Measurements from ENCODE around the gene KIAA0753. TPM values are rescaled to one million over a fixed set of nuclear protein-coding genes. Genes with fewer than 3 reads are reported as not detected.

KIAA0753 gene
- total and polyA plus RNA-seq, 10 of the 15 experiments (the other 5 are each of a cell fraction or from before 2014, with no cell fraction given): 2.2 to 15.2 (median 7.7) TPM

DNA sequence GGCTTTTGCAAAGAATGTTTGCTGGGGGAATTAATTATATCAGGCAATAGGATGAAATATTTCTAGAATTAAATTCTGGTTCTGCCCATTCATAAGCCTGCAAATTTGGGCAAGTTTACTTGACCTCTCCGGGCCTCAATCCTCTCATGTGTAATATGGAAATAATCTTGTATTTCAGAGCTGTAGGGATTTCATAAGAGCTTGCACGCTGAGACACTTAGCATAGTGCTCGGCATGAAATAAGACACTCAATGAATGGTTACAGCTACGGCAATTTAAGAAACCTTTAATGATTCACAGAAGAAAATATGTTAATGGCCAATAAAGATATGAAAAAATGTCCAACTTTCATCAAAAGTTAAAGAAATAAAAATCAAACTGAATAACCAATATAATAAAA is 43.6 kb downstream of the KIAA0753 start:
- Histone ChIP-seq H3K79me2 (ENCODE audit: control insufficient read depth, insufficient read depth, low read length) (no peaks in the 10 kb centered on the region), H3K9me3 (replicated peaks; ENCODE audit: control insufficient read depth, insufficient read depth, low read length) (no peaks in the 10 kb centered on the region), H3K27me3 (replicated peaks in 1 of 2; ENCODE audit: control insufficient read depth in 2 of 2, insufficient read depth in 2 of 2, low read length in 1 of 2) (no peaks in the 10 kb centered on the region), H3K27ac (ENCODE audit: control insufficient read depth, insufficient read depth) (no peak overlapping the region), H3K4me2 (ENCODE audit: control insufficient read depth, insufficient read depth) (no peak overlapping the region), H2AFZ (ENCODE audit: control insufficient read depth, low read depth, low read length) (no peak overlapping the region), H3K4me1 (ENCODE audit: control insufficient read depth, insufficient read depth, low read length) (no peaks in the 10 kb centered on the region), H3K9ac (ENCODE audit: control insufficient read depth, insufficient read depth, low read length) (no peak overlapping the region), H3K36me3 (ENCODE audit: control insufficient read depth in 2 of 2, insufficient read depth in 2 of 2, low read length in 1 of 2) (peaks cover 0 to 18% of the 10 kb centered on the region in 2 experiments), H4K20me1 (ENCODE audit: control insufficient read depth, insufficient read depth) (no peaks in the 10 kb centered on the region), H3K4me3 (no peak overlapping the region)
- ChIA-PET POLR2A (no interaction called here), CTCF (no interaction called here), RAD21 (ENCODE audit: unreplicated experiment) (no interaction called here), SMC1A (ENCODE audit: uncharacterized antibody, unreplicated experiment) (interaction anchor here (1.8 kb wide), 1 partner anchor 10 kb away, joined by 5 read pairs; no protein-coding TSS in a partner anchor)
- no peak for DNase-seq (ENCODE audit: low read depth, low spot score)
- no peak for FAIRE-seq
- in situ Hi-C loops (cut with MboI) (no loop called here), intact Hi-C loops (cut with micrococcal nuclease; ENCODE audit: unreplicated experiment) (no loop called here)
- no TSS peak for BruUV-seq (replicated peaks)
- WGBS (ENCODE audit: insufficient coverage, insufficient replicate concordance, low lambda C conversion rate, missing lambda C conversion rate): 100% methylated on average over 4 of the region's 4 CpGs
- TF ChIP-seq STAT1 (conservative IDR thresholded peaks at IDR 0.05) (no peak), TARDBP (IDR thresholded peaks at IDR 0.05; ENCODE audit: borderline replicate concordance) (no peak), POLR2A (IDR thresholded peaks at IDR 0.05; ENCODE audit: low read depth, low read length) (no peak), CEBPB (IDR thresholded peaks at IDR 0.05; ENCODE audit: borderline replicate concordance in 1 of 2, low read depth in 2 of 2, low read length in 2 of 2) (no peak)
- TF ChIP-seq, protein P1, sequence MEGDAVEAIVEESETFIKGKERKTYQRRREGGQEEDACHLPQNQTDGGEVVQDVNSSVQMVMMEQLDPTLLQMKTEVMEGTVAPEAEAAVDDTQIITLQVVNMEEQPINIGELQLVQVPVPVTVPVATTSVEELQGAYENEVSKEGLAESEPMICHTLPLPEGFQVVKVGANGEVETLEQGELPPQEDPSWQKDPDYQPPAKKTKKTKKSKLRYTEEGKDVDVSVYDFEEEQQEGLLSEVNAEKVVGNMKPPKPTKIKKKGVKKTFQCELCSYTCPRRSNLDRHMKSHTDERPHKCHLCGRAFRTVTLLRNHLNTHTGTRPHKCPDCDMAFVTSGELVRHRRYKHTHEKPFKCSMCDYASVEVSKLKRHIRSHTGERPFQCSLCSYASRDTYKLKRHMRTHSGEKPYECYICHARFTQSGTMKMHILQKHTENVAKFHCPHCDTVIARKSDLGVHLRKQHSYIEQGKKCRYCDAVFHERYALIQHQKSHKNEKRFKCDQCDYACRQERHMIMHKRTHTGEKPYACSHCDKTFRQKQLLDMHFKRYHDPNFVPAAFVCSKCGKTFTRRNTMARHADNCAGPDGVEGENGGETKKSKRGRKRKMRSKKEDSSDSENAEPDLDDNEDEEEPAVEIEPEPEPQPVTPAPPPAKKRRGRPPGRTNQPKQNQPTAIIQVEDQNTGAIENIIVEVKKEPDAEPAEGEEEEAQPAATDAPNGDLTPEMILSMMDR (IDR thresholded peaks at IDR 0.05 in 2 of 3, conservative IDR thresholded peaks at IDR 0.05 in 1 of 3; ENCODE audit: control insufficient read depth in 2 of 3, extremely low read depth in 1 of 3, insufficient read depth in 1 of 3, low read depth in 3 of 3, low read length in 3 of 3): no peak
- no peak for ATAC-seq

DNA sequence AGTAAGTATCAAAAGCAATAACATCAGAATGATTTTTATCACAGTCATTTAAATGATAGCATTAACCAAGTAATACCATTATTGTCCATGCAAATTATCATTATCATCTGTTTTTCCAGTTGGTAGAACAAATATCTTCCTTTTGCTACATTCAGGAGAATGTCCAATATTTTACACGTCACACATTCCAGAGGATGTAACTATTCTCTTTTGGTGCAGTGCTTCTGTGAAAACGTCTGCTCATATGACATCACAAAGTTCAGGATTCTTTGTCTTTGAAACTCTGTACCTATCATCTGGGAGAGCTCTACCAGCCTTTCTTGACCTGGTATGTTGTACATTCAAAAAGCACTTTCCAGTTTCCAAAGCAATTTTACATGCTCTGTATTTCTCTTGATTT is 44.0 kb downstream of the KIAA0753 start:
- H3K79me2 ChIP-seq (ENCODE audit: control insufficient read depth, insufficient read depth, low read length): no peaks in the 10 kb centered on the region
- BruUV-seq (replicated peaks): no TSS peak
- H3K4me3 ChIP-seq: no peak overlapping the region
- intact Hi-C loops (cut with micrococcal nuclease; ENCODE audit: unreplicated experiment): no loop called here
- no peaks in the 10 kb centered on the region for H4K20me1 ChIP-seq (ENCODE audit: control insufficient read depth, insufficient read depth)
- H3K9me3 ChIP-seq (replicated peaks; ENCODE audit: control insufficient read depth, insufficient read depth, low read length): no peaks in the 10 kb centered on the region
- peaks cover 0 to 19% of the 10 kb centered on the region in 2 experiments for H3K36me3 ChIP-seq (ENCODE audit: control insufficient read depth in 2 of 2, insufficient read depth in 2 of 2, low read length in 1 of 2)
- ATAC-seq: no peak
- H3K27me3 ChIP-seq (replicated peaks in 1 of 2; ENCODE audit: control insufficient read depth in 2 of 2, insufficient read depth in 2 of 2, low read length in 1 of 2): no peaks in the 10 kb centered on the region
- no peak overlapping the region for H3K4me2 ChIP-seq (ENCODE audit: control insufficient read depth, insufficient read depth)
- FAIRE-seq: no peak
- H3K27ac ChIP-seq (ENCODE audit: control insufficient read depth, insufficient read depth): no peak overlapping the region
- no peak overlapping the region for H3K9ac ChIP-seq (ENCODE audit: control insufficient read depth, insufficient read depth, low read length)
- ChIA-PET CTCF (no interaction called here), POLR2A (no interaction called here), RAD21 (ENCODE audit: unreplicated experiment) (no interaction called here), SMC1A (ENCODE audit: uncharacterized antibody, unreplicated experiment) (no interaction called here)
- no peak overlapping the region for H2AFZ ChIP-seq (ENCODE audit: control insufficient read depth, low read depth, low read length)
- no peak for DNase-seq (ENCODE audit: low read depth, low spot score)
- no peaks in the 10 kb centered on the region for H3K4me1 ChIP-seq (ENCODE audit: control insufficient read depth, insufficient read depth, low read length)
- WGBS (ENCODE audit: insufficient coverage, insufficient replicate concordance, low lambda C conversion rate, missing lambda C conversion rate): 67% methylated on average over 2 of the region's 2 CpGs
- in situ Hi-C loops (cut with MboI): no loop called here
- TF ChIP-seq RFX5 (IDR thresholded peaks at IDR 0.05; ENCODE audit: low read depth, low read length): no peak
- TF ChIP-seq, protein P2, sequence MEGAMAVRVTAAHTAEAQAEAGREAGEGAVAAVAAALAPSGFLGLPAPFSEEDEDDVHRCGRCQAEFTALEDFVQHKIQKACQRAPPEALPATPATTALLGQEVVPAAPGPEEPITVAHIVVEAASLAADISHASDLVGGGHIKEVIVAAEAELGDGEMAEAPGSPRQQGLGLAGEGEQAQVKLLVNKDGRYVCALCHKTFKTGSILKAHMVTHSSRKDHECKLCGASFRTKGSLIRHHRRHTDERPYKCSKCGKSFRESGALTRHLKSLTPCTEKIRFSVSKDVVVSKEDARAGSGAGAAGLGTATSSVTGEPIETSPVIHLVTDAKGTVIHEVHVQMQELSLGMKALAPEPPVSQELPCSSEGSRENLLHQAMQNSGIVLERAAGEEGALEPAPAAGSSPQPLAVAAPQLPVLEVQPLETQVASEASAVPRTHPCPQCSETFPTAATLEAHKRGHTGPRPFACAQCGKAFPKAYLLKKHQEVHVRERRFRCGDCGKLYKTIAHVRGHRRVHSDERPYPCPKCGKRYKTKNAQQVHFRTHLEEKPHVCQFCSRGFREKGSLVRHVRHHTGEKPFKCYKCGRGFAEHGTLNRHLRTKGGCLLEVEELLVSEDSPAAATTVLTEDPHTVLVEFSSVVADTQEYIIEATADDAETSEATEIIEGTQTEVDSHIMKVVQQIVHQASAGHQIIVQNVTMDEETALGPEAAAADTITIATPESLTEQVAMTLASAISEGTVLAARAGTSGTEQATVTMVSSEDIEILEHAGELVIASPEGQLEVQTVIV (IDR thresholded peaks at IDR 0.05; ENCODE audit: borderline replicate concordance, partially characterized antibody): no peak
- TF ChIP-seq RAD51 (IDR thresholded peaks at IDR 0.05): no peak
- TF ChIP-seq, protein P3, sequence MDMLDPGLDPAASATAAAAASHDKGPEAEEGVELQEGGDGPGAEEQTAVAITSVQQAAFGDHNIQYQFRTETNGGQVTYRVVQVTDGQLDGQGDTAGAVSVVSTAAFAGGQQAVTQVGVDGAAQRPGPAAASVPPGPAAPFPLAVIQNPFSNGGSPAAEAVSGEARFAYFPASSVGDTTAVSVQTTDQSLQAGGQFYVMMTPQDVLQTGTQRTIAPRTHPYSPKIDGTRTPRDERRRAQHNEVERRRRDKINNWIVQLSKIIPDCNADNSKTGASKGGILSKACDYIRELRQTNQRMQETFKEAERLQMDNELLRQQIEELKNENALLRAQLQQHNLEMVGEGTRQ (IDR thresholded peaks at IDR 0.05; ENCODE audit: borderline replicate concordance, low read depth, low read length): no peak
- TF ChIP-seq NR2C1 (IDR thresholded peaks at IDR 0.05): no peak
- TF ChIP-seq MTA2 (IDR thresholded peaks at IDR 0.05; ENCODE audit: low read depth): no peak
- TF ChIP-seq, protein P4, sequence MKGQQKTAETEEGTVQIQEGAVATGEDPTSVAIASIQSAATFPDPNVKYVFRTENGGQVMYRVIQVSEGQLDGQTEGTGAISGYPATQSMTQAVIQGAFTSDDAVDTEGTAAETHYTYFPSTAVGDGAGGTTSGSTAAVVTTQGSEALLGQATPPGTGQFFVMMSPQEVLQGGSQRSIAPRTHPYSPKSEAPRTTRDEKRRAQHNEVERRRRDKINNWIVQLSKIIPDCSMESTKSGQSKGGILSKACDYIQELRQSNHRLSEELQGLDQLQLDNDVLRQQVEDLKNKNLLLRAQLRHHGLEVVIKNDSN (IDR thresholded peaks at IDR 0.05; ENCODE audit: borderline replicate concordance, extremely low read length, insufficient read depth, low read depth, low read length): no peak
- TF ChIP-seq SREBF1 (IDR thresholded peaks at IDR 0.05; ENCODE audit: low read length): no peak
